HepG2 (cell line): ENCODE data around the gene ALPK1. TPM values are rescaled to one million over a fixed set of nuclear protein-coding genes. Genes with fewer than 3 reads are reported as not detected.
A peak's percentile ranks its signal among the peaks of the same experiment; 100 is the strongest.

Experiments used
- ATAC-seq: fragments of 200-7000 bp; cut with Tn5 transposase; 3 replicates; pipeline ENCODE4 v1.9.1; 2020; ENCODE audit warnings: mild to moderate bottlenecking, moderate library complexity
- BruUV-seq: library from RNA; stranded (reverse); fragments of 400-500 nt; replicated peaks from 2 replicates; lab custom pipeline; 2021; lab: Mats Ljungman, UMichigan
- CTCF ChIA-PET: fragments of 300-600 bp; formaldehyde crosslinking; extraction: SDS; loops from one replicate; lab custom pipeline; 2021; ENCODE audit warnings: low total read pairs, inconsistent platforms, low intra/inter-chr PET ratio; lab: Yijun Ruan, JAX
- POLR2A ChIA-PET: fragments of 350-600 bp; sonication (Branson Sonifier 250); formaldehyde crosslinking; loops from one replicate; lab custom pipeline; 2020; ENCODE audit warnings: antibody characterized with exemption, inconsistent platforms; lab: Yijun Ruan, JAX
- DNase-seq: peaks from one replicate; pipeline ENCODE4 v3.0.0-alpha.2; 2015; ENCODE audit warnings: low spot score
- FAIRE-seq: peaks from 3 replicates; lab custom pipeline; 2011; peaks lifted over from hg19 to GRCh38; lab: Jason Lieb, UNC
- H2AFZ ChIP-seq: one replicate; pipeline ENCODE4 v1.6.1; 2011; ENCODE audit warnings: low read length, inconsistent platforms
- H3K27ac ChIP-seq: fragments of 300-600 bp; 3 replicates; pipeline ENCODE4 v1.8.0; 2011; ENCODE audit warnings: mixed run types, mild to moderate bottlenecking, mixed read lengths, low read length, inconsistent platforms; ENCODE audit not compliant: insufficient read depth; ENCODE audit errors: extremely low read length
- H3K27me3 ChIP-seq, 2 experiments: fragments of 200-600 bp in 1 of 2; 2 replicates in 1 of 2; 3 replicates in 1 of 2; pipeline versions ENCODE4 v1.6.0 to v1.8.0; 2011; ENCODE audit warnings: low read length in 2 of 2, mild to moderate bottlenecking in 2 of 2, moderate library complexity in 2 of 2, inconsistent platforms in 1 of 2; ENCODE audit not compliant: insufficient read depth in 2 of 2, control insufficient read depth in 1 of 2
- H3K36me3 ChIP-seq, 2 experiments: fragments of 200-600 bp in 1 of 2; replicated peaks in 1 of 2; 2 replicates in 1 of 2; 3 replicates in 1 of 2; pipeline versions ENCODE4 v1.5.1 to v1.8.0; 2011; ENCODE audit warnings: low read length in 2 of 2, inconsistent platforms in 1 of 2; ENCODE audit not compliant: insufficient read depth in 2 of 2, control insufficient read depth in 1 of 2
- H3K4me1 ChIP-seq: 2 replicates; pipeline ENCODE4 v1.5.1; 2012; ENCODE audit warnings: low read length, inconsistent platforms; ENCODE audit not compliant: insufficient read depth
- H3K4me2 ChIP-seq: 2 replicates; pipeline ENCODE4 v1.6.0; 2011; ENCODE audit warnings: low read depth, low read length, inconsistent platforms
- H3K4me3 ChIP-seq, 3 experiments: fragments of 200-600 bp in 1 of 3; sonication (generic), shearing (Covaris generic) in 1 of 3; replicated peaks in 1 of 3; 2 replicates each; pipeline ENCODE4 v1.5.1; 2011 to 2016; ENCODE audit warnings: low read length in 3 of 3, inconsistent platforms in 2 of 3, low read depth in 2 of 3, mild to moderate bottlenecking in 2 of 3, control low read depth in 1 of 3, mixed read lengths in 1 of 3; ENCODE audit not compliant: insufficient read depth in 1 of 3
- H3K79me2 ChIP-seq: one replicate; pipeline ENCODE4 v1.6.1; 2011; ENCODE audit warnings: low read length, inconsistent platforms; ENCODE audit not compliant: insufficient read depth
- H3K9ac ChIP-seq: 2 replicates; pipeline ENCODE4 v1.6.0; 2011; ENCODE audit warnings: mild to moderate bottlenecking, low read depth, low read length, inconsistent platforms; ENCODE audit not compliant: insufficient read depth
- H3K9me3 ChIP-seq: 2 replicates; pipeline ENCODE4 v1.5.1; 2012; ENCODE audit warnings: mild to moderate bottlenecking, low read length
- H4K20me1 ChIP-seq: 2 replicates; pipeline ENCODE4 v1.6.0; 2011; ENCODE audit warnings: inconsistent platforms, mild to moderate bottlenecking, low read length, moderate library complexity; ENCODE audit not compliant: insufficient read depth
- ATF1 ChIP-seq: IDR thresholded peaks from 2 replicates; pipeline ENCODE4 v1.6.1; 2016; ENCODE audit warnings: mild to moderate bottlenecking, control low read depth
- CAMTA2 ChIP-seq: sonication (generic); formaldehyde crosslinking; IDR thresholded peaks from 2 replicates; pipeline ENCODE4 v1.4.0; 2020; ENCODE audit warnings: mild to moderate bottlenecking, missing genetic modification reagents, borderline replicate concordance
- CTCF ChIP-seq: sonication (generic); formaldehyde crosslinking; IDR thresholded peaks from 2 replicates; pipeline ENCODE4 v1.5.0; 2020; ENCODE audit warnings: mild to moderate bottlenecking, missing genetic modification reagents, moderate library complexity
- GTF2F1 ChIP-seq: fragments of 150-350 bp; IDR thresholded peaks from 2 replicates; pipeline ENCODE4 v1.6.1; 2014; ENCODE audit warnings: low read length
- MIXL1 ChIP-seq: IDR thresholded peaks from 2 replicates; pipeline ENCODE4 v1.6.1; 2016
- MXI1 ChIP-seq: IDR thresholded peaks from 3 replicates; pipeline ENCODE4 v1.6.1; 2012; ENCODE audit warnings: low read depth, low read length, inconsistent platforms, borderline replicate concordance
- RBM22 ChIP-seq: fragments of 200-400 bp; formaldehyde crosslinking; optimal IDR thresholded peaks from 2 replicates; pipeline ENCODE3; 2017; ENCODE audit warnings: mild to moderate bottlenecking, low read length, moderate library complexity
- SMC3 ChIP-seq: IDR thresholded peaks from 2 replicates; pipeline ENCODE4 v1.6.1; 2011; ENCODE audit warnings: low read length, improper control_type of control experiment
- STAG1 ChIP-seq: sonication (generic); formaldehyde crosslinking; IDR thresholded peaks from 2 replicates; pipeline ENCODE4 v1.4.0; 2020; ENCODE audit warnings: missing genetic modification reagents
- TRIM22 ChIP-seq: fragments of 450-650 bp; IDR thresholded peaks from 2 replicates; pipeline ENCODE4 v1.6.1; 2017
- WGBS: methylation state at CpG from one replicate; pipeline ENCODE4 v1.1.6; 2017; ENCODE audit warnings: low lambda C conversion rate; 5-methylcytosine and 5-hydroxymethylcytosine counted together
- in situ Hi-C: cut with HindIII; loops from 2 replicates; pipeline ENCODE4 v1.10.0; 2017; ENCODE audit warnings: low pct_unique_long_range_greater_than_20kb; ENCODE audit not compliant: extremely low pct_ligation_motif_present
- intact Hi-C: fragments of 100-400 bp; cut with micrococcal nuclease; formaldehyde crosslinking; loops from one replicate; pipeline ENCODE4 v1.10.0; 2022; ENCODE audit not compliant: unreplicated experiment
- polyA plus RNA-seq, 8 experiments: library from polyadenylated mRNA; depleted of rRNA in 3 of 8; stranded (reverse) in 7 of 8; unstranded in 1 of 8; fragments of >200 nt; fragmentation: Illumina TruSeq in 4 of 8; extraction: Trizol in 4 of 8; gene quantifications; 2 replicates each; pipeline versions ENCODE4 v1.2.1 to v1.2.3, GENCODE V29; 2011 to 2016; ENCODE audit warnings: low read depth in 4 of 8, missing spikeins in 1 of 8, mixed read lengths in 1 of 8; ENCODE audit not compliant: insufficient read depth in 1 of 8
- total RNA-seq, 5 experiments: library from RNA; depleted of rRNA; stranded (reverse); fragments of >200 nt; fragmentation: Illumina TruSeq; extraction: Trizol; gene quantifications; 2 replicates each; pipeline ENCODE4 v1.2.3, GENCODE V29; 2016; ENCODE audit warnings: low read depth in 1 of 5

ALPK1 gene
- total and polyA plus RNA-seq, 2 of the 13 experiments (the other 11 are each of a cell fraction or from before 2014, with no cell fraction given): 0.61 to 1.3 TPM

- Histone ChIP-seq H2AFZ (no peak overlapping the region), H3K9me3 (no peaks in the 10 kb centered on the region), H3K9ac (no peak overlapping the region), H4K20me1 (no peaks in the 10 kb centered on the region), H3K36me3 (no peaks in the 10 kb centered on the region), H3K4me1 (no peaks in the 10 kb centered on the region), H3K4me3 (no peak overlapping the region), H3K4me2 (no peak overlapping the region), H3K79me2 (no peaks in the 10 kb centered on the region), H3K27ac (no peak overlapping the region), H3K27me3 (no peaks in the 10 kb centered on the region)
- in situ Hi-C loops: no loop called here
- DNase-seq (no peak), FAIRE-seq (no peak), ATAC-seq (no peak)
- POLR2A ChIA-PET: no interaction called here
- BruUV-seq: no TSS peak
- intact Hi-C loops: no loop called here
- CTCF ChIA-PET: no interaction called here
- 31% methylated on average over 3 of the region's 3 CpGs for WGBS
- no peak for TF ChIP-seq TRIM22
- TF ChIP-seq RBM22: no peak
- no peak for TF ChIP-seq CAMTA2 (CRISPR knock-in tag)
Measured at GRCh38 chr4:112416464-112416863, 119.3 kb downstream of the ALPK1 start.

GRCh38 chr4:112418092-112418491 is 120.9 kb downstream of the ALPK1 start:
- H3K4me3 ChIP-seq: no peak overlapping the region
- no peak for TF ChIP-seq GTF2F1
- no peak for TF ChIP-seq MXI1
- peak; percentile 7; the same call in 1 of the 2 replicates for TF ChIP-seq SMC3
- TF ChIP-seq STAG1 (CRISPR knock-in tag): peak; percentile 9; the same call in 1 of the 2 replicates
- no peak for TF ChIP-seq ATF1 (CRISPR knock-in tag)
- TF ChIP-seq MIXL1: no peak
- TF ChIP-seq CTCF (CRISPR knock-in tag): peak; percentile 48
- intact Hi-C loops (no loop called here), in situ Hi-C loops (no loop called here)
- ATAC-seq: peak; percentile 65
- H2AFZ ChIP-seq: no peak overlapping the region
- H3K9ac ChIP-seq: no peak overlapping the region
- CTCF ChIA-PET: no interaction called here
- no peaks in the 10 kb centered on the region for H3K27me3 ChIP-seq
- H3K9me3 ChIP-seq: no peaks in the 10 kb centered on the region
- 51% methylated on average over 7 of the region's 10 CpGs for WGBS
- no peak overlapping the region for H3K4me2 ChIP-seq
- no peak for DNase-seq
- no peaks in the 10 kb centered on the region for H4K20me1 ChIP-seq
- H3K27ac ChIP-seq: no peak overlapping the region
- no peaks in the 10 kb centered on the region for H3K36me3 ChIP-seq
- FAIRE-seq: no peak
- BruUV-seq: no TSS peak
- POLR2A ChIA-PET: no interaction called here
- no peaks in the 10 kb centered on the region for H3K79me2 ChIP-seq
- H3K4me1 ChIP-seq: no peaks in the 10 kb centered on the region
